HG03378 (cell line): ENCODE results near the gene TCF25.

Experiments used
- ATAC-seq: cut with Tn5 transposase; IDR thresholded peaks from one replicate; pipeline ENCODE4 v1.9.1; 2021; ENCODE audit warnings: mild to moderate bottlenecking, moderate library complexity; ENCODE audit not compliant: unreplicated experiment

The TCF25 gene

DNA sequence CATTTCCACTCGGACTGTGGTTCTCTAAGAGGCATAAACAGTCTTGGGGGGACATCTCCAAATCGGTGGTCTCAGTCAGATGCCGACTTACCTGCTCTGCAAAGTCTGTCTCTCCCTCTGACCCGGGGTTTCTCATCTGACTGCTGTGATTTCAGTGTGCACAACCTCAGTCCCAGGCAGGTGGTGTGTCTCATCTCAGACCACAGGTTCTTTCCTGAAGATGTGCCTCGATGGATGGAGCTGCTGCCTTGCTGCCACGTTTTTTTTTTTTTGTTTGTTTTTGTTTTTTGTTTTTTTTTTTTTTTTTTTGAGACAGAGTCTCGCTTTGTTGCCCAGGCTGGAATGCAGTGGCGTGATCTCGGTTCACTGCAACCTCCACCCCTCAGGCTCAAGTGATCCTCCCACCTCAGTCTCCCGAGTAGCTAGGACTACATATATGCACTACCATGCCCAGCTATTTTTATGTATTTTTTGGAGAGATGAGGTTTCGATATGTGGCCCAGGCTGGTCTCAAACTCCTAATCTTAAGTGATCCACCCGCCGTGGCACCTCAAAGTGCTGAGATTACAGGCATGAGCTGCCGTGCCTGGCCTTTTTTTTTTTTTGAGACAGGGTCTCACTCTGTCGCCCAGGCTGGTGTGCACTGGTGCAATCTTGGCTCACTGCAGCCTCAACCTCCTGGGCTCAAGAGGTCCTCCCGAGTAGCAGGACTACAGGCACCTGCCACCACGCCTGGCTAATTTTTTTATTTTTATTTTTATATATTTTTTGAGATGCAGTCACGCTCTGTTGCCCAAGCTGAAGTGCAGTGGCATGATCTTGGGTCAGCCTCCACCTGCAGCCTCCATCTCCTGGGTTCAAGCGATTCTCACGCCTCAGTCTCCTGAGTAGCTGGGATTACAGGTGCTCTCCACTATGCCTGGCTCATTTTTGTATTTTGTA, 29.7 kb upstream of the TCF25 start:
- no peak for ATAC-seq

DNA sequence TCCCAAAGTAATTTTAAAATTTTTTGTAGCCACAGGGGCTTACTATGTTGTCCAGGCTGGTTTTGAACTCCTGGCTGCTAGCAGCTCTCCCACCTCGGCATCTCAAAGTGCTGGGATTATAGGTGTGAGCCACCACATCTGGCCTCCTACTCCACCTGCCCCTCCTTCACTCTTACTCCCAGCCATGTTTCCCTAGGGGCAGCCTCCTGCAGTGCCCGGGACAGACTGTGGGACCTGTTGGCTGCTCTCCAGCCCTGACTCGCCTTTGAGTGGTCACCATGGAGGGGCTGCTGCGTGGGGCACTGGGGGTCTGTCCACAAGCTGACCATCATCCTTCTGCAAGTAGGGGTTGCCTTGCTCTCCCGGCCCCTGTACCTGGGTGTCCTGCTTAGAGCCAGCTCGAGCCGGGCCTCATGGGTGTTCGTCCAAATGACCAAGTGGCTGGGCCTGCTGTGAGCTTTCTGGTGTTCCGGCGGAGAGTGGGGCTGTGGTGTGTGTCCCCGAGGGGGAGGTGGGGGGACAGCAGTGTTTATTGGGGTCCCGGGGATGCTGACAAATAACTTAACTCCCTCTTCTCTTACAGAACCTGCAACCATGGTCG, 28.6 kb upstream of the TCF25 start:
- no peak for ATAC-seq

DNA sequence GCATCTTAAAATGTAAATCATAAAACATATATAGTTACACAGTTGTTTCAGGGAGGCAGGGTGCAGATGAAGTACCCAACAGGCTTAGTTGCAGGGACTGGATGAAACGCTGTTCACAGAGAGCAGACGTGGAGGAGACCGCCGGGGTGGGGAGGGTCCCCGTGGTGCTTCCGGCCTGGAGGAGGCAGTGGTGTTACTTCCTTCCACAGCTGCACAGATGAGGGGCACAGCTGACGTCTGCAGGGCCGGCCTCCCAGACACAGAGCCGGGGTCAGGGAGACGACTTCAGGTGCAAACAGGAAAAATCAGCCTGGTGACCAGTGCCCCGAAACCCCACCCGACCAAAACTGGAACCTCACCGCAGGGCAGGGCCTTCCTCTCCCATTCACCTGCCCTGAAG, 28.0 kb upstream of the TCF25 start:
- no peak for ATAC-seq

GRCh38 chr16:89847051-89847939, 26.1 kb upstream of the TCF25 start:
- ATAC-seq = no peak

- no peak for ATAC-seq
Measured at GRCh38 chr16:89847940-89848297, 25.5 kb upstream of the TCF25 start.

DNA sequence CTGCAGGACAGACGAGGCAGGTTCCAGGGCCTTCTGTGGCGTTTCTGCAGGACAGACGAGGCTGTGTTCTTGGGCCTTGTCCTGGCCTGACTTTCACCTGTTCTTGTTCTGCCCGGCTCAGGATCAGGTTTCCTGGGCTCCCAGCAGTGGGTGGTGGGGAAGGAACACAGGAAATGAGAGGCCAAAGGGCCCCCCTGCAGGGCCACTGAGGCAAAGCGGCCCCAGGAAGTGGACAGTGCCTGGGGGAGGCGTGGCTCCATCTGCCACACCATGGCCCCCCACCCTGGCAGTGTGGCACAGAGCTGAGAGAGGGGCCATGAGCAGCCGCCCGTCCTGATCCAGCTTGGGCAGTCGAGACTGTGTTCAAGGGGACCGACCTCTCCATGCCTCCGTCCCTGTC, 24.4 kb upstream of the TCF25 start:
- ATAC-seq = no peak

DNA sequence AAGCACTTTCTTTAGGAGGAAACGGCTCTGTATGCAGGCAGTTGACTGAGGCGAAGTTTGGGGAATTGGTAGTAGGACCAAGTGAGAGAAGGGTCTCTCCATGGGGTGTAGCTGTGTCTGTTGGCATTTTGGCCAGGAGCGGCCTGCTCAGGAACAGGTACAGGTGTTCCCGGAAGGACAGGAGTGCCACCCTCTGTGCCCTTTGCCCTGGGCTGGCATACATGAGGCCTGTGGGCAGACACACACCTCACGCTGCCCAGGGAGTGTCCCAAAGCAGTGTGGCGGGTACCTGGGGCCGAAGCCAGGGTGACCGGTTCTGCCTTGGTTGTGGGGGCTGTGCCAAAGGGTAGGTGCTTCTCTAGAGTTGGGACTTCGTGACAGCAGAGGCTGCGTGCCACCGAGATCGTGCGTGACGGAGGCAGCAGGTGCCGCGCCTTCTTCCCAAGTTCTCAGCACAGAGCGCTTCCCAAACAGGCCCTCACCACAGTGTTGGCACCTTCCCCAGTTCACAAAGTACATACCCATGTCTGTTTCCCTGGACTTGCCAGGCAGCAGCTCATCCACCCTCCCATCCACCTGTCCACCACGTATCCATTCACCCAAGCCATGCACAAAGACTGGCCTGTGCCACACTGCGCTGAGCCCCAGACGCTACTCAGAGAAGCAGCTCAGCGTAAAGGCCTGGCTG, 19.9 kb upstream of the TCF25 start:
- ATAC-seq = no peak

- no peak for ATAC-seq
Measured at GRCh38 chr16:89855301-89855945, 18.0 kb upstream of the TCF25 start.

GRCh38 chr16:89855986-89856385, 17.4 kb upstream of the TCF25 start:
- no peak for ATAC-seq

DNA sequence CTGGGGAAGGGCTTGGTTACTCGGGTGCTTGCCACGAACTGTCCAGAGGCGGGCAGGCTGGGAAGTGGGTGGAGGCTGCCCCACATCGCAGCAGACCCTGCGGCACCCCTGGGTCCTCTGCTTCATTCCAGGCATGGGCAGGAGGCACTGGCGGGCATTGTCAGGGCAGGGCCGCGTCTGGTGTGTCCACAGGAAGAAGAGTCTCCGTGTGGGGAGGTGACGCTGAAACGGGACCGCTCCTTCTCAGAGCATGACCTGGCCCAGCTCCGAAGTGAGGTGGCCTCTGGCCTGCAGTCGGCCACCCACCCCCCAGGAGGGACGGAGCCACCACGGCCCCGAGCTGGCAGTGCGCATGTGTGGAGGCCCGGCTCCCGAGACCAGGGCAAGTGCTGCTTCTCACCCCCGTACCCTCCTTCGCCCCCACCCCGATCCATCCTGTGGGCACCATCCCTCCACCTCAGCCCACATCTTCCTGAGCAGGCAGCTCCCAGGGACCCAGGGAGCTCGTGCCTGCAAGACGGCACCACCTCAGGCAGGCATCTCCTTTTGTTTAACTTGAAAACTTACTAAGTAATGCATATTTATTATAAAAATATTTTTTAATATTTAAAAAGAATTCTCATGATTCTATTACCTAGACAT, 14.3 kb upstream of the TCF25 start:
- ATAC-seq = no peak

DNA sequence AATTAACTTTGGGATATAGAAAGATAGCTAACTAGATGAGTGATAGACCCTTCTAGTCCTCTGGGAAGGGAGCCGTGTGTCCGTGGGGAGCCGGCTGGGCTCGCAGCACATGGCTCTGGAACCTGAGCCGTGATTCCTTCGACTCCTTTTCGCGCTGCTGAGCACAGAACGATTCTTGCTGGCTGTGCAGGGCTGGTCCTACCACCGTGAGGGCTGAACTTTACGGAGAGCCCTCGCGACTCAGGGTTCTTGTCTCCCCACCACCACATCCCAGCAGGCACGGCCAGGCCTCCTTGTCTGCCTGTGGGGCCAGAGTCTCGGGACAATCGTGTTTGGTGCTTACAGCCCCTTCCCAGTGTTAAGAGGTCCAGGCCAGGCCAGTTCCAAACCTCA, 13.8 kb upstream of the TCF25 start:
- ATAC-seq = no peak

GRCh38 chr16:89860747-89861304, 12.6 kb upstream of the TCF25 start:
- ATAC-seq = no peak

DNA sequence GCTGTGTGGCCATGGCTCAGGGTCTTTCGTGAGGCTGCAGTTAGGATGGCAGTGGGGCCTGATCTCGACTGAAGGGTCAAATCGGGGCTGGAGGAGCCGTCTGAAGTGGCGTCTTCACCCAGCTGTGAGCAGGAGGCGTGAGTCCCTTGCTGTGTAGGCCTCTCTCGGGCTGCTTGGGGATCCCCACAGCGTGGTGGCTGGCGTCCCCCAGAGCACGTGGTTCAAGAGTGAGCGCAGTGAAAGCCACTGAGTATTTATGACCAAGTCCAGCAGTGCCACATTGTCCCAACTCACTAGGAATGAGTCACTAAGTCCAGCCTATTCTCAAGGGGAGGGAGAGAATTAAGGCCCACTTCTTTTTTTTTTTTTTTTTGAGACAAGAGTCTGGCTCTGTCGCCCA, 11.7 kb upstream of the TCF25 start:
- no peak for ATAC-seq

DNA sequence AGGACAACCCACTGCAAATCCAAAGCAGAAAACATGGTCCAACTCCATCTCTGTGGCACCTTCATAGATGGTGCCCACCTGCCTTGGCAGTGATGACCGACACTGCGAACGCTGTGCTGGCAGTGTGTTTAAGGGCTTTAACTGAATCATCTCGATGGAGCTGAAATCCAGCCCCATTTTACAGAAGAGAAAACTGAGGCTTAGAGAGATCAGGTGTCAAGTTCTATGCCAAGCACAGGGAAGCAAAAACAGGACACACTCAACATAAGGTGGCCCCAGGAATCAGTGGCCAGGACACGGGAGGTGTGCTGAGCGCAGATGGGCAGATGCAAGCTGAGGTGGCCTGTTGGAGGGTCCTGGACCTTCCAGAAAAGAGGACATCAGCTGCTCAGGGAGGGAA, 10.7 kb upstream of the TCF25 start:
- ATAC-seq = no peak

- ATAC-seq = peak; percentile 57
Measured at GRCh38 chr16:89863741-89864526, 9.5 kb upstream of the TCF25 start.

GRCh38 chr16:89864527-89864820, 8.9 kb upstream of the TCF25 start:
- ATAC-seq = peak; percentile 10

DNA sequence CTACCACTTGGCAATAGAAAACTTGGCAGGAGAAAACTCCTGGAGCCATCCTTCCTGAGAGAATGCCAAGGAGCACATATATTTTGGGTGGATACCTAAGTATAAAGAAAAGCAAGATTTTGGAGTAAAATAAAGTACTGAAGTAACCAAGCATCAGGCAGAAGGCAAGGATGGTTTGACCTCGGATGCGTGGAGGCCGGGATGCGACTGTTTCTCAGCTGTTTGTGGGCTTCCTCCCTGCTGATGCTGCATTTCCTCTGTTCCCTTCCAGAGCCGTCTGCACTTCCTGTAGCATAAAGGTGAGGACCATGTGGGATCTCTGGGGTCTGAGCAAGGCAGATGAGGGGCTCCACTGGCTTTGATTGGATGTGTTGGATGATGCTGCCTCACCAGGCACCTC, 5.5 kb upstream of the TCF25 start:
- ATAC-seq = no peak

DNA sequence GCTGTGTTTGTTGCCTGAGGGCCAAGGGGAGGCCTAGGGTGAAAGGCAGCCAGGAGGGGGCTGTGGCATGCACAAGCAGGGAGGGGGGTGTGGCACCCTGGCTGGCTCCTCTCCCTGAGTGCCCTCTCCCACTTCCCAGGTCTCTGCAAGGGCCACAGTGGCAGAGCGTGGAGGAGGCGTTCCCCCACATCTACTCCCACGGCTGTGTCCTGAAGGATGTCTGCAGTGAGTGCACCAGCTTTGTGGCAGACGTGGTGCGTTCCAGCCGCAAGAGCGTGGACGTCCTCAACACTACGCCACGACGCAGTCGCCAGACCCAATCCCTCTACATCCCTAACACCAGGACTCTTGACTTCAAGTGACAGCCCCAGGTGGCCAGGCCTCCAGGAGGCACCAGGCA, 3.5 kb upstream of the TCF25 start:
- ATAC-seq = no peak

- no peak for ATAC-seq
Measured at GRCh38 chr16:89870440-89870839, 3.0 kb upstream of the TCF25 start.
